NCI-H2081 treated with DMSO at 0.1 percent for 48 hours (cell line): ENCODE results near the gene CES3.

Source experiments
- DNase-seq: peaks from one replicate; lab custom pipeline; 2025; lab: John Stamatoyannopoulos, UW

Gene CES3

DNA sequence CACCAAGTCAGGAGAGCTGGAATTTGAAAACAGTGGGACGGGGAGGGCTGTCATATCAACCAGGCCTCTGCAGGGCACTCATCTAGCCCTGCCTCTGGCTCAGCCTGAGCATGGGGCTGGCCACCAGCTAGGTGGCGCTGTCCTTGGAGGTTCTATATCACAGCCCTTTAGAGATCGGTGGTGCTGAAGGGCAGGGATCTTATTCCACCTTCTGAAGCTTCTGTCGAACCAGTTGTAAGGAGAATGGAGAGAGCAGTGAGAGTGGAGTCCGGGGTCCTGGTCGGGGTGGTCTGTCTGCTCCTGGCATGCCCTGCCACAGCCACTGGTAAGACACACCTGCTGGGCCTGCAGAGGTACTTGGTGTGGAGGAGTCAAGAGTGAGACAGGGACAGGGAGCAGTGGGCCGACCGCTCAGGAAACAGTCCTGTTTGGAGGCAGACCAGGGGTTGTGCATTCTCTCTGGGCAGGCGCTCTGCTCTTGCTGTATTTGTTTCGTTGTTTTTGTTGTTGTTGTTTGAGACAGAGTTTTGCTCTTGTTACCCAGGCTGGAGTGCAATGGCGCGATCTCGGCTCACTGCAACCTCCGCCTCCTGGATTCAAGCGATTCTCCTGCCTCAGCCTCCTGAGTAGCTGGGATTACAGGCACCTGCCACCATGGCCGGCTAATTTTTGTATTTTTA is at the start of gene CES3:
CES3 (plus strand) TSS at position 202 of the 680 bp plus-strand sequence; CDS start at position 244, 42 bp downstream.
- DNase-seq, result peak; percentile 28

DNA sequence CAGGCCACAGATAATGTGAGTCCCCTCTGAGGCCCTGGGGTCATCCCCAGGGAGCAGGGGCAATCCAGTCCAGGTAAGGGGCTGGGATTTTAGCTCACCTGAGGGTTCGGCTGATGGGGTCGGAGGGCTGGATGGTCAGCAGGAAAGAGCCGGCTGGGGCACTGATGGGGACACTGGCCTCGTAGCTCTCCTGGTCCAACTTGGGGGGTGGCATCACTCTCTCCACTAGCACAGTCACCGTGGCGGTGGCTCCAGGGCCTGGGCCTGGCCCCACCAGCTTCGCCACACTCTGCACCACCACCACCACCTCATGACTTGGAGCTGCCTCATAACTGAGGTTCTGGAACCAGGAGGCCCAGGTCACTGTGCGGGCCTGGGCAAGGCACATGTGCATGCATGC is 49.3 kb upstream of the CES3 start:
- no peak for DNase-seq

DNA sequence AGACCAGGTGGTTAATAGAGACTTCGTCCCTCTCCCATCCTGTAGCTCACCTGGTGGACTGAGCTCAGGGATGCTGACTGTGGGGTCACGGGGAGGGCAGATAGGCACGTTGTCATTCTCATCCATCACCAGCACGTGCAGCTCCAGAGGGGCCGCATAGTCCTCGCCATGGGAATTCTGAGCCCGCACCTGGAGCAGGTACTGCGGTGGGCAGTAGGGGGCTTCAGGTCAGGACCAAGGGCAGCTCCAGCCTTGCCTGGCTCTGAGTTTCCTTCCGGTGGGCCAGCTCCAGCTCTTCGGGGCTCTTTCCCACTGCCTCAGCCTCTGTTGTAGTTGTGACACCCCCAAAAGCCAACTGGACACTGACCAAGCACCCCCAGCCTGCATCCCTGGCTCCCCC is 48.0 kb upstream of the CES3 start:
- DNase-seq, result no peak

GRCh38 chr16:66913711-66914110 is 47.4 kb upstream of the CES3 start:
- DNase-seq, result no peak

- no peak for DNase-seq
These were observed 46.5 kb upstream of the CES3 start for GRCh38 chr16:66914541-66914940.

DNA sequence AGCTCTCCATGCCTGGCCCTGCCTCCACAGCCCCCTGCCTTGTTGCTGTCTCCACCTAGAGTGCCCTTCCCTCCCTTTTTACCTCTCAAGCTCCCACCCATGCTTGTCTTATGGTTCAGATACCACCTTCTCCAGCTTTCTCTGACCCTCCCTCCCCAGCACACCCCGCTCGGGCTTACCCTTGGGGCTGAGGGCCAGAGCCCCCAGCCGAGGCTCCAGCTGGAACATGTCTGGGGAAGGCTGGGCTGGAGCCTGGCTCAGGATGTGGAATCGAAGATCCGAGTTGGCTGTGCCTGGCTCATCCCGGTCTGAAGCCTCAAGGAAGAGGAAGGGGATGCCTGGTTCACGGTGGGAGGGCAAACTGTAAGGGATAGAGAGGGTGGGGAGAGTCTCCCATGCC is 46.0 kb upstream of the CES3 start:
- DNase-seq, result no peak

DNA sequence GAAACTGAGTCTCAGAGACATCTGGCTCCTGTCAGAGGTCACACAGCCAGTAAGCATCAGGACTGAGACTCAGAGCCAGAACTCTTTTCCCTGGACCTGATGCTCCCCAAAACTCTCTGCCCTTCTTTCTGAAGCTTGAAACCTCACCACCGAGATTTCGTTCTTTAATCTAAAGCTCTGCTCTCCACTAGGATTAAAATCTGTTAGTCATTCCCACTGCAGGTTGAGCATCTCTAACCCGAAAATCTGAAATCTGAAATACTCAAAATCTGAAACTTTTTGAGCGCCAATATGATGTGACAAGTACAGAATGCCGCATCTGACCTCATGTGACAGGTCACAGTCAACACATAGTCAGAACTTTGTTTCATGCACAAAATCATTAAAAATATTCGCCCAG is 44.5 kb upstream of the CES3 start:
- DNase-seq, result no peak

DNA sequence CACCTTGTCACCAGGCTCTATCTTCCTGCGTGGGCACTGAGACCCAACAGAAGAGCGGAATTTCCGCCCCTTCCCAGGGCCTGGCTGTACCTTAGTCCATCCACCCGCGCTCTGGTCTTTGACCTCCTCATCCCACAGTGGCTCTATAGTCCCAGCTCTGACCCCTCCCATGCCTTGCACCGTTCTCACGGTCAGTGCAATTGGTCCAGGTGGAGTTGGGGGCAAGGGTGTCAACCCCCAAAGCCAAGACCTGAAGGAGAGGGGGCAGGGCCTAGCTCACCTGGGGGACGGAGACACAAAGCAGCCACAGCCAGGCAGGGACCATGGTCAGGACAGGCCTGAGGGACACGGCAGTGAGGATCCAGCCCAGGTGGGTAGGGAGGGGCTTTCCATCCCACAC is 43.3 kb upstream of the CES3 start:
- no peak for DNase-seq

GRCh38 chr16:66918355-66918754 is 42.7 kb upstream of the CES3 start:
- DNase-seq, result no peak

- no peak for DNase-seq
These were observed 42.1 kb upstream of the CES3 start, which contains the start of gene CDH16 for GRCh38 chr16:66918803-66919568. Gene CDH16 (minus strand): TSS chr16:66918885. CDS start chr16:66918065, 820 bp downstream.

DNA sequence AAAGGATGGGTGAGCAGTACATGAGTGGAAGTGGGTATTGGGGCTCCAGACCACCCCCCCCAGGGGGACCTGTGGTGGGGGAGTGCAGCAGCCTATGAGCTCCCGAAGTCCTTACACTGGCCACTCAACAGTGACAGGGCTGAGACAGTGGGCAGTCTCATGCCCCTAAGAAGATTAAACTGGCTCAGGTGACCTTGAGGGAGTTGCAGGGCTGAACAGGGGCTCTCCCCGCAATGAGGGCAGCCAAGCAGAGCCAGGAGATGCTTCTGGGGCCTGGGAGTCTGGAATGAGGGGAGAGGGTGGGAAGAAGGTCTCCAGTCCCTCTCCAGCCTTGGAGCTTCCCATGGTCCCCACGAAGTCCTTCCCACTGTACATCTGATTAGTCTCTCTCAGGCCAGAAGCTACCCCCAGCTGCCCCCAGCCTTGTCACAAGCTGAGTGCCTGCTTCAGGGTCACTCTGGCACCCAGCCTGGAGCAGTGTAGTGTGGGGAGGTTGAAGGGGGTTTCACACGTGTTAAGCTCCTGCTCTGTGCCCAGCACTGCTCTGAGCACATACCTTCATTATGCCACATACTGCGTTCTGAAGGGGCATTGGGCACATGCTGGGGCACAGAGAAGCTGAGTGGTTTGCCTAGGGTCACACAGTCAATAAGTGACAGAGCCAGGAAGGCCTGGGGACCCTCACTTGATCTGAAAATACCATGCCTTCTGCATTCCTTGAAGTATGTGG is 41.3 kb upstream of the CES3 start:
- no peak for DNase-seq

DNA sequence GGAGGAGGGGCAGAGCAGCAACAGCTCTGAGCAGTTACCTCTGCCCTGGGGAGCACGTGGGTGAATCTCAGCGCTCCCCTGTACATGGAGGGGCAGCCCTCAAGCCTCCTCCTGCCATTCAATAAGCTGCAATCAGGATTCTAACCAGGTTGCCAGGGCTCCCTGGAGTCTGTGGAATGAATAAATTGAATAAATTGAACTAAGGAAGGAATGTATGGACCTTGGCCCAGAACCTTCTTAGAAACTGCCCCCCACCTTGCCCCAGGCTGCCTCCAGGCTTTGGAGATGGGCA is 40.8 kb upstream of the CES3 start:
- DNase-seq, result no peak

- DNase-seq, result no peak
These were observed 40.0 kb upstream of the CES3 start for GRCh38 chr16:66920924-66921680.

DNA sequence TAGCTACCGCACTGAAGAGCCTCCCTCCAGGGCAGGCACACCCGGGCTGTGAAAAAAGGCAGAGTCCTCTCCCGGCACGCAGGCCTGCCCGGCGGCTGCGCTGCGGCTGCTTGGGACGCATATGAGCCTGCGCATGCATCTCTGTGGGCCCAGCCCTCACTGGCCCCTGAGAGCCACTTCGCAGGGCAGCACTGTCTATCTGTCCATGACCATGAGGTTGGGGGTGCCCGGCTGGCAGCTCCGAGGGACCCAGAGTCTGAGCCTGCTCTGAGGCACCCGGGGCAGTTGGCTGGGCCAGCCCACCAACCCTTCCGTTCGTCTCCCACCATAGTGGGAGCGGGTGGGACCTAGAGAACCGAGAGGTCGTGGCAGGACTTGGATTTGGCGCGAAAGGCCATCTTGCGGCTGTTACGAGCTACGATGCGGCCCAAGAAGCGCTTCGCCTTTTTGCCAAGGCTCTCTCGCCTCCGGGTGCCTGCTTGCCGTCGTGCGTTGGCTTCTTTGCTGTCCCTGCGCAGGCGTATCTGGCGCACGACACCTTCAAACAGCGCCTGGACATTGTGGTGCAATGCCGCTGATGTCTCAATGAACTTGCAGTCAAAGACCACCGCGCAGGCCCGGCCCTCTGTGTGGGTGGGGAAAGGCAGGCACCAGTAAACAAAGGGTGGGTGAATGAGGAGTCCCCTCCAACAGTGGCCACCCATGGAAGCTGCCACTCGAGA is 39.2 kb upstream of the CES3 start:
- no peak for DNase-seq

DNA sequence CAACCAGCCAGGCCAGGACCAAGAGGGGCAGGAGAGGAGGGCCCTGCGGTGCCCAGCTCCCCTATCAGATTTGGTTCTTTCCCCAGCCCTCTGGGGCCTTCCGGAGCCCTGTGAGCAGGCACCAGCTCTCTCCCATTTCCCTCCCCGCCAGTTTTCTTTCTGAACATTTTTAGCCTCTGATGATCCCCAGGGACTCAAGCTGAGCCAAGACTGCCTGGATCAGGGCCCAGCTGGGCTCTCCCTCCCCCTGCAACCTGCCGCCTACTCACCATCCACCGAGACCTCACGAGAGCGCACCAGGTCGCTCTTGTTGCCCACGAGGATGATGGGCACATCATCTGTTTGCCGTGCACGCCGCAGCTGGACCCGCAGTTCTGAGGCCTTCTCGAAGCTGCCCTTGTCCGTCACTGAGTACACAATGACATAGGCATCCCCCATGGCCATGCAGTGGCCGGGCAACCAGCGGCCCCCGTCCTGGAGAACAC is 37.8 kb upstream of the CES3 start:
- no peak for DNase-seq

DNA sequence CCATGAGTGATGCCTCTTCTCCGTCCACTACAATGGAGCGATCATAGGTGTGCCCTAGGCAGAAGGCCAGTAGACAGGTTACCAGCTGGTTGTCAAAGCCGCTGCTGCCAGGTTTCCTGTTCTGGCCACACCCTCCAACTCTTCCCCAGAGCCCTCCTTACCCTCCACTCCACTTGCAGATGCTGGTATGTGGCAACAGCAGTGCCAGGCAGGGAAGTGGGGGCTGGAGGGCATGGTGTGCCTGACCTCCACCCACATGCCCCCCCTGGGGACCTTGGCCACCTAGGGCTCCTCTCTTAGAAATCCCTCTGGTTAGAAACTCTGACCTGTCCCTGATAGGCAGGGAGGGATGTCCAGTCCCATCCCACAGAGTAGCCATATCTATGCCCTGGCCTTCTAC is 37.2 kb upstream of the CES3 start:
- no peak for DNase-seq

GRCh38 chr16:66924527-66925321 is 36.3 kb upstream of the CES3 start:
- no peak for DNase-seq

- DNase-seq, result no peak
These were observed 35.7 kb upstream of the CES3 start, which contains the start of gene RRAD for GRCh38 chr16:66925322-66925840. Gene RRAD (minus strand): TSS chr16:66925535. CDS start chr16:66925179, 356 bp downstream.

- no peak for DNase-seq
These were observed 34.7 kb upstream of the CES3 start for GRCh38 chr16:66926171-66926947.
